GM23248 (cell line): ENCODE data around the gene TFB1M. TPM values are rescaled to one million over a fixed set of nuclear protein-coding genes. Genes with fewer than 3 reads are reported as not detected.

Experiments
- DNase-seq: peaks from one replicate; pipeline ENCODE4 v3.0.0-alpha.2; 2015
- H2AFZ ChIP-seq: fragments of 200-600 bp; sonication (generic); 2 replicates; pipeline ENCODE4 v1.6.1; 2016; ENCODE audit warnings: antibody characterized with exemption
- H3F3A ChIP-seq: fragments of 200-600 bp; sonication (generic); 2 replicates; pipeline ENCODE4 v1.6.1; 2016; ENCODE audit warnings: mild to moderate bottlenecking, antibody characterized with exemption, mixed run types; ENCODE audit not compliant: insufficient read depth
- H3K27ac ChIP-seq: fragments of 200-600 bp; sonication (generic); 2 replicates; pipeline ENCODE4 v1.5.1; 2016; ENCODE audit warnings: mild to moderate bottlenecking
- H3K27me3 ChIP-seq: fragments of 200-600 bp; sonication (generic); replicated peaks from 2 replicates; pipeline ENCODE4 v1.6.1; 2016; ENCODE audit warnings: mild to moderate bottlenecking; ENCODE audit not compliant: insufficient read depth
- H3K36me3 ChIP-seq: fragments of 200-600 bp; sonication (generic); 2 replicates; pipeline ENCODE4 v1.6.1; 2016; ENCODE audit warnings: low read depth, mild to moderate bottlenecking
- H3K4me1 ChIP-seq: fragments of 200-600 bp; sonication (generic); 2 replicates; pipeline ENCODE4 v1.6.1; 2016; ENCODE audit warnings: mild to moderate bottlenecking; ENCODE audit not compliant: insufficient read depth
- H3K4me2 ChIP-seq: fragments of 200-600 bp; sonication (generic); one replicate; pipeline ENCODE4 v1.6.1; 2016; ENCODE audit warnings: mild to moderate bottlenecking; ENCODE audit not compliant: unreplicated experiment
- H3K4me3 ChIP-seq: fragments of 200-600 bp; sonication (generic); 2 replicates; pipeline ENCODE4 v1.5.1; 2016; ENCODE audit warnings: mild to moderate bottlenecking
- H3K79me2 ChIP-seq: fragments of 200-600 bp; sonication (generic); 2 replicates; pipeline ENCODE4 v1.6.1; 2016; ENCODE audit warnings: mild to moderate bottlenecking; ENCODE audit not compliant: insufficient read depth
- H3K9ac ChIP-seq: fragments of 200-600 bp; sonication (generic); 2 replicates; pipeline ENCODE4 v1.6.1; 2016; ENCODE audit warnings: mild to moderate bottlenecking
- H3K9me2 ChIP-seq: fragments of 200-600 bp; sonication (generic); 2 replicates; pipeline ENCODE4 v1.6.1; 2016; ENCODE audit warnings: mixed run types, mild to moderate bottlenecking, moderate library complexity; ENCODE audit not compliant: insufficient read depth
- H3K9me3 ChIP-seq: fragments of 200-600 bp; sonication (generic); one replicate; pipeline ENCODE4 v1.6.1; 2017; ENCODE audit warnings: low read depth
- H4K20me1 ChIP-seq: fragments of 200-600 bp; sonication (generic); 2 replicates; pipeline ENCODE4 v1.6.0; 2016; ENCODE audit not compliant: insufficient read depth
- EZH2 ChIP-seq: fragments of 200-600 bp; sonication (generic); IDR thresholded peaks from 2 replicates; pipeline ENCODE4 v1.6.1; 2018; ENCODE audit warnings: antibody characterized with exemption, mild to moderate bottlenecking; ENCODE audit not compliant: insufficient read depth, poor library complexity, severe bottlenecking
- EZH2phosphoT487 ChIP-seq: fragments of 200-600 bp; sonication (generic); IDR thresholded peaks from 2 replicates; pipeline ENCODE4 v1.6.1; 2018; ENCODE audit warnings: antibody characterized with exemption, moderate library complexity, mild to moderate bottlenecking, low read depth; ENCODE audit not compliant: insufficient read depth
- WGBS, 2 experiments: methylation state at CpG; one replicate each; pipeline ENCODE4 v1.1.6; 2015 to 2017; ENCODE audit warnings: low lambda C conversion rate in 2 of 2, low coverage in 1 of 2; ENCODE audit errors: missing lambda C conversion rate in 2 of 2; 5-methylcytosine and 5-hydroxymethylcytosine counted together
- in situ Hi-C: fragments of 300-500 bp; cut with MboI; formaldehyde crosslinking; loops from 2 replicates; pipeline ENCODE4 v1.15.0; 2020
- polyA plus RNA-seq: library from polyadenylated mRNA; unstranded; fragments of >200 nt; fragmentation: Nextera tagmentation; extraction: Ambion mirVana; gene quantifications from 2 replicates; pipeline ENCODE4 v1.2.1, GENCODE V29; 2016
- total RNA-seq: library from RNA; depleted of rRNA; stranded (reverse); fragments of >200 nt; shearing (Covaris generic); gene quantifications from 2 replicates; pipeline ENCODE4 v1.2.3, GENCODE V29; 2014

The TFB1M gene
- total and polyA plus RNA-seq, 2 experiments from 2014 or later: 9.0 to 14.0 TPM

DNA sequence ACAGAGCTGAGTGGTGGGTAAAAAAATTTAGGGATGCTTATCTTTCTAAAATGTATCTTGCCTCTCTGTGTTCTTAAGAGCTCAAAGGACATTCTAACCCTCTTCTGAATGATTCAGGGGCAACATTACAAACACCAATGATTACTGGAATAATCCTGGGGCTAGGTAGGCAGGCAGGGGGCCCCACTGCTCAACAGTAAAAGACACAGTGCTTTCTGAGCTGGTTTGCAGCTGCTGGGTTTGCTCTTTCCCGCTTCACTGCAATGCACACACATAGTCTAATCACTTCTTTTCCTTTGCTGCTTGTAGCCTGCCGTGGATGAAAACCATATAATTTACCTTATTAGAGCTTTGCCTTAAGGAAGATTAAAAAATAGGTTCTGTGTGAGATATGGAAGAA is 26.5 kb downstream of the TFB1M start:
- Histone ChIP-seq H3K9ac (no peak overlapping the region), H3K4me1 (no peaks in the 10 kb centered on the region), H3K9me2 (no peaks in the 10 kb centered on the region), H3K79me2 (no peaks in the 10 kb centered on the region), H2AFZ (no peak overlapping the region), H3K4me2 (no peak overlapping the region), H3K27me3 (no peaks in the 10 kb centered on the region), H4K20me1 (no peaks in the 10 kb centered on the region), H3K9me3 (no peaks in the 10 kb centered on the region), H3F3A (no peaks in the 10 kb centered on the region), H3K27ac (no peak overlapping the region), H3K4me3 (no peak overlapping the region), H3K36me3 (peaks cover 4% of the 10 kb centered on the region; the same call in 1 of the 2 replicates)
- TF ChIP-seq EZH2phosphoT487 (no peak), EZH2 (no peak)
- 92 to 96% methylated on average over 2 of the region's 2 CpGs for WGBS, 2 experiments
- in situ Hi-C loops: no loop called here
- no peak for DNase-seq

DNA sequence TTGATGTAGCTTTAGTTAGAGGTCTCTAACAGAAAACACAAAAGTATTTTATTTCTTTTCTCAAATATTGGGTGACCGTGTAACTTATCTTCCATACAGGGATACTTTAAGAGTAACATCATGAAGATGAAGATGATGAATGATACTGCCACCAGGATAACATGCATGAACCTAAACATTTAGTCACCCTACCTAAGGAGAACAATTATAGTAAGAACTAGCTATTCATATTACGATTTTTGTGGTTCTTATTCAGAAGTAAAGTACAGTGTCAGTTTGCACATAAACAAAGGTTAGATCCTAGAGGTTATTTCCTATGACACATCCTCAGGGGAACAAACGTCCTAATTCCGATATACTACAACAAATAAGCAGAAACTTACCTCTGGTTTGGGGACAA is 29.5 kb downstream of the TFB1M start:
- TF ChIP-seq EZH2phosphoT487 (no peak), EZH2 (no peak)
- no peaks in the 10 kb centered on the region for H4K20me1 ChIP-seq
- no peak overlapping the region for H2AFZ ChIP-seq
- no peak overlapping the region for H3K4me2 ChIP-seq
- H3K27me3 ChIP-seq: no peaks in the 10 kb centered on the region
- no peaks in the 10 kb centered on the region for H3K79me2 ChIP-seq
- H3K4me3 ChIP-seq: no peak overlapping the region
- H3K9me3 ChIP-seq: no peaks in the 10 kb centered on the region
- DNase-seq: no peak
- in situ Hi-C loops: no loop called here
- H3F3A ChIP-seq: no peaks in the 10 kb centered on the region
- peaks cover 4% of the 10 kb centered on the region; the same call in 1 of the 2 replicates for H3K36me3 ChIP-seq
- WGBS, 2 experiments: 98 to 99% methylated on average over 4 of the region's 4 CpGs
- no peaks in the 10 kb centered on the region for H3K4me1 ChIP-seq
- no peaks in the 10 kb centered on the region for H3K9me2 ChIP-seq
- H3K9ac ChIP-seq: no peak overlapping the region
- no peak overlapping the region for H3K27ac ChIP-seq

DNA sequence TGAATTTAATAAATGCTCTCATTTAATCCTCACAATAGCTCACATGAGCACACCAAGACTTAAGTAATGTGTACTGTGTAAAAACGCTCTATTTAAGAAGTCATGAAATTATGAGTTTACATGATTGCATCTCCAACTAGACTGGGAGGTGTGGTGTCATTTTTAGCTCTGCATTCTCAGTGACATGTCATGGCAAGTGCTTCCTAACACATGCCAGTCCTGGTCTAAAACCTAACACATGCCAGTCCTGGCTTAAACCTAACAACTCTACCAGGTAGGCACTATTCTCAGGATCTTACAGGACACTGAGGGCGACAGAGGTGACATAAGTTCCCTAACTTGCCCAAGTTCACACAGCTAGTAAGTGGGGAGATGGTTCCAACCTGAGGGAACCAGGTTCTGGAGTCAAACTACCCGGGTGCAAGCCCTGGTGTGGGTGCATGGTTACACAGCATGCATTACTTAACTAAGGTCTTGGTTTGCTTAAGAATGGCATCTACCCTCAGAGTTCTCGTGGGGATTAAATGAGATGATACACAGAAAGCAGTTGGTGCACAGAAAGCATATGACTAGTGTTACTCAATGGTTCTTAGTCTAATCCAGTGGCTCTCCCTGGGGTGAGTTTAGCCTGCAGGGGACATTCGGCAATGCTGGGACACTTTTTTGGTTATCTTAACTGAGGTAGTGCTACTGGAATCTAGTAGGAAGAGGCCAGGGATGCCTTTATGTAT is 35.8 kb downstream of the TFB1M start:
- 0 out of 2 replicates have a peak, but pooled peaks cover 3% of the 10 kb centered on the region for H3K36me3 ChIP-seq
- peaks cover 22% of the 10 kb centered on the region for H3K4me1 ChIP-seq
- no peaks in the 10 kb centered on the region for H3K9me3 ChIP-seq
- no peak for DNase-seq
- H3K4me3 ChIP-seq: no peak overlapping the region
- TF ChIP-seq EZH2: no peak
- TF ChIP-seq EZH2phosphoT487: no peak
- H3F3A ChIP-seq: peaks cover 7% of the 10 kb centered on the region; the same call in 1 of the 2 replicates
- H3K27ac ChIP-seq: no peak overlapping the region
- in situ Hi-C loops: no loop called here
- no peaks in the 10 kb centered on the region for H4K20me1 ChIP-seq
- no peaks in the 10 kb centered on the region for H3K79me2 ChIP-seq
- no peaks in the 10 kb centered on the region for H3K27me3 ChIP-seq
- no peak overlapping the region for H3K9ac ChIP-seq
- H3K4me2 ChIP-seq: no peak overlapping the region
- WGBS, 2 experiments: 99 to 100% methylated on average over 5 of the region's 5 CpGs
- no peaks in the 10 kb centered on the region for H3K9me2 ChIP-seq
- no peak overlapping the region for H2AFZ ChIP-seq

DNA sequence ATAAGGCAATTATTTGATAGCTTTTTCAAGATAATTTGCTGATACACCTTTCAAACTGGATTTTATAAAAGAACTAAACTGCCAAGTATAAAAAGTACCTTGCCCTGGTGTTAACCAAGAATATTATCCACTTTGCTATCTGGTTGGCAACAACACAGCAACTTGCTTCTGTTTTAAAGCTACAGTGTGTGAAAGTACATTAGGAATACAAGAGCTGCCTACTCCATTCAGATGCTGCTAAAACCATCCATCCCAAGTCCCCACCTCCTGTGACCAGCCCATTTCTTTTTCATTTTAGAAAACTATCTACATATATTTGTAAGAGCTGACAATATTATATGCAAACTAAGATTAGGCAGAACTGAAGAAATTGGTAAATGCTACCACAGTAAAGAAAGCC is 37.6 kb downstream of the TFB1M start:
- Histone ChIP-seq H3K4me2 (no peak overlapping the region), H3K27me3 (no peaks in the 10 kb centered on the region), H3F3A (peaks cover 13% of the 10 kb centered on the region), H3K79me2 (no peaks in the 10 kb centered on the region), H3K9me2 (no peaks in the 10 kb centered on the region), H4K20me1 (no peaks in the 10 kb centered on the region), H3K27ac (no peak overlapping the region), H3K36me3 (no peaks in the 10 kb centered on the region), H3K9ac (no peak overlapping the region), H2AFZ (no peak overlapping the region), H3K9me3 (no peaks in the 10 kb centered on the region), H3K4me3 (no peak overlapping the region), H3K4me1 (peaks cover 32% of the 10 kb centered on the region)
- TF ChIP-seq EZH2 (no peak), EZH2phosphoT487 (no peak)
- no peak for DNase-seq
- in situ Hi-C loops: no loop called here

DNA sequence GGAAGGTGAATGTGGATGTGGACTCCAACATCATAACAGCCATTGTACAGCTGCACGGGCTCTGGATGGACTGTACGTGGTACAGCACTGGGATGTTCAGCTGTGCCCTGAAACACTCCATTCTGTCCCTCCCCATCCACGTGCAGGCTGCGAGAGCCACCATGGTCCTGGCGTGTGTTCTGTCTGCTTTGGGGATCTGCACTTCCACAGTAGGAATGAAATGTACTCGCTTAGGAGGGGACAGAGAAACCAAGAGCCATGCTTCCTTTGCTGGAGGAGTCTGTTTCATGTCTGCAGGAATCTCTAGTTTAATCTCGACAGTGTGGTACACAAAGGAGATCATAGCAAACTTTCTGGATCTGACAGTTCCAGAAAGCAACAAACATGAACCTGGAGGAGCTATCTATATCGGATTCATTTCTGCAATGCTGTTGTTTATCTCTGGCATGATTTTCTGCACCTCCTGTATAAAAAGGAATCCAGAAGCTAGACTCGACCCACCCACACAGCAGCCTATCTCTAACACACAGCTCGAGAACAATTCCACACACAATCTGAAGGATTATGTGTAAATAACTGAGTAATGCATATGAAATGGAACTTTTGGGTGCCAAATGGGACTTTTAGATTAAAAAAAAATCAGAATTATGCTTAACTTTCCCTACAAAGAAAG is 38.3 kb downstream of the TFB1M start:
- H4K20me1 ChIP-seq: no peaks in the 10 kb centered on the region
- H3K4me3 ChIP-seq: no peak overlapping the region
- no peak overlapping the region for H3K27ac ChIP-seq
- H3K4me2 ChIP-seq: peak overlapping the region; percentile 16
- 0 out of 2 replicates have a peak overlapping the region, but pooled peaks have one; percentile 5 for H2AFZ ChIP-seq
- peak; percentile 29 for DNase-seq
- H3K79me2 ChIP-seq: no peaks in the 10 kb centered on the region
- H3K27me3 ChIP-seq: no peaks in the 10 kb centered on the region
- no peaks in the 10 kb centered on the region for H3K9me2 ChIP-seq
- peaks cover 32% of the 10 kb centered on the region for H3K4me1 ChIP-seq
- H3K9me3 ChIP-seq: no peaks in the 10 kb centered on the region
- H3F3A ChIP-seq: peaks cover 13% of the 10 kb centered on the region
- no peak overlapping the region for H3K9ac ChIP-seq
- H3K36me3 ChIP-seq: no peaks in the 10 kb centered on the region
- TF ChIP-seq EZH2 (no peak), EZH2phosphoT487 (no peak)
- WGBS, 2 experiments: 56% methylated on average over 10 of the region's 10 CpGs
- in situ Hi-C loops: no loop called here
